Adrenal gland (tissue), 5 donors: ENCODE data around the gene STXBP5.

ENCODE experiments used
- CTCF ChIP-seq, 6 experiments: fragments of 450-650 bp in 4 of 6; fragments of 200-600 bp in 2 of 6; sonication (generic) in 1 of 6; IDR thresholded peaks; 1 replicate in 5 of 6; 2 replicates in 1 of 6; pipeline versions ENCODE4 v1.5.1 to v1.8.0; 2016 to 2021; ENCODE audit warnings: antibody characterized with exemption in 6 of 6, mild to moderate bottlenecking in 2 of 6, moderate library complexity in 1 of 6
- POLR2A ChIP-seq, 2 donors: fragments of 450-650 bp; IDR thresholded peaks; one replicate each; pipeline ENCODE4 v1.6.1; 2017; ENCODE audit warnings: antibody characterized with exemption in 2 of 2, mild to moderate bottlenecking in 2 of 2, moderate library complexity in 1 of 2
- donor health status: DM: no; HTN: no; CAD: no.

GRCh38 chr6:147395158-147395557 is 190.9 kb downstream of the STXBP5 start:
- TF ChIP-seq CTCF (IDR thresholded peaks at IDR 0.05): no peak
- no peak for TF ChIP-seq POLR2A (IDR thresholded peaks at IDR 0.05)
